Measurements from ENCODE around the gene SMCP.

The SMCP gene

DNA sequence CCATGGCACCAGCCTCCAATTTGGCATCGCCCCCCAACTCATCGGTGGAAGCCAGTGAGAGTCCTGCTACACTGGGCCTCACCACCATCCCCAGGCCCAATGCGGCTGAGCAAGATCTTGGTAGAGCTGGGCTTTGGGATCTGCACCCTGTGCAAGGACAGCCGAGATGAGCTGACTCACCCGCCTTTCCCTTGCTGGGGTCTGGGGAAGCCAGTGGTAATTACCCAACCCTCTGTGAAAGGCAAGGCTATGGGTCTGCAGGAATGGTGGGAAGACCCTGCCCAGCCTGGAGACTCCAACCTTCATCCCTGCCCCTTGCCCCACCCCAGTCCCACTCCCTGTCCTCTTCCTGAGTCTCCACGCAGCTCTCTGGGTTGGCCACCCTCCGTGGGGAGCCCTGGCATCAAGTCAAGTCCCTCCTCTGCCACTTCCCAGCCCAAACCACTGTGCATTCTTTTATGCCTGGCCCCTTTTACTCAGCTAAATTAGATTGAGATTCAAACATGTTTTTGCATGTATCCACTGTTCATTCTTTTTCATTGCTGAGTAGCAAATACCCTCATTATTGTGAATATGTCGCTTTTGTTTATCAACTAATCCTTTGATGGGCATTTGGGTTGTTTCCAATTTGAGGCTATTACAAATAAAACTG lies 8.8 kb downstream of the SMCP start:
- no peak for DNase-seq

DNA sequence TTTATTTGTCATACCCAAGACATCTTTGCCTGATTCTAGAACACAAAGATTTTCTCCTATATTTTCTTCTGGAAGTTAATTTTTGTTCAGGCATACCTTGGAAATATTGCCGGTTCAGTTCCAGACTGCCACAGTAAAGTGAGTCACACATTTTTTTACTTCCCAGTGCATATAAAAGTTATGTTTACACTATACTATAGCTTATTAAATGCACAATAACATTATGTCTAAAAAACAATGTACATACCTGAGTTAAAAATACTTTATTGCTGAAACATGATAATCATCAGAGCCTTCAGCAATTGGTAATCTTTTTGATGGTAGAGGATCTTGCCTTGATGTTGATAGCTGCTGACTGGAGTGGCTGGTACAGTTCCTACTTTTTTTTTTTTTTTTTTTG lies 10.0 kb downstream of the SMCP start:
- no peak for DNase-seq

DNA sequence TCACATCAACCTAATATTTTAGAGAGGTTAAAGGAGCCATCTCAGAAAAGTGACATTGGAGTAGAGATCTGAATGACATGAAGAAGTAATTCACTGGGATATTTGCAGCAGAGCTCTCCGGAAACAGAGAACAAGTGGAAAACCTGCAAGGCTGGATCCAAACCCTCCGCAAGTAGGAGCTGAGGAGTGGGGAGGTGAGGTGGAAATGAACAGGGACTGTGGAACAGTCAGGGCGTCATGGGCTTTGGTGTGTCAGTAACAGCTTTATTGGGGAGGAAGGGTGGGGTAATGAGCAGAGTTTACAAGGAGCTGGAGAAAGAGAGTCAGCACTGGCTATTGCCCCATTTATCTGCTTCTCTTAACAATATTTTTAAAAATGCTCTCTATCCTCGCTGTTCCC lies 20.9 kb downstream of the SMCP start:
- DNase-seq, result no peak

DNA sequence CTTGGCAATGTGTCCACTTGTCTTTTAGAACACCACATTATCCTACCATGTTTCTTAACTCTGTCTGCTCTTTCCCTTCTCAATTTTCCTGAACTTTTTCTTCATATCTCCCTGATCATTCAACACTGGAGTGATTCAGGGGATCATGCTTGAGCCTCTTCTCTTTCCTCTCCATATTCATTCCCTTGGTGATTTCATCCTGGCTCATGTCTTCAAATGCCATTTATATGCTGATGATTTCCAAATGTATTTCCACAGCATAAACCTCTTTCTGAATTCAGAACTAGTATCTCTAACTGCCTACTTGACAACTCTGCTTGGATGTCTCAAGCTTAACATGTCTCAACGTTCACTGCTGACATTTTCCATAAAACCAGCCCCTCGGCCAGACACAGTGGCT lies 21.8 kb downstream of the SMCP start:
- no peak for DNase-seq

DNA sequence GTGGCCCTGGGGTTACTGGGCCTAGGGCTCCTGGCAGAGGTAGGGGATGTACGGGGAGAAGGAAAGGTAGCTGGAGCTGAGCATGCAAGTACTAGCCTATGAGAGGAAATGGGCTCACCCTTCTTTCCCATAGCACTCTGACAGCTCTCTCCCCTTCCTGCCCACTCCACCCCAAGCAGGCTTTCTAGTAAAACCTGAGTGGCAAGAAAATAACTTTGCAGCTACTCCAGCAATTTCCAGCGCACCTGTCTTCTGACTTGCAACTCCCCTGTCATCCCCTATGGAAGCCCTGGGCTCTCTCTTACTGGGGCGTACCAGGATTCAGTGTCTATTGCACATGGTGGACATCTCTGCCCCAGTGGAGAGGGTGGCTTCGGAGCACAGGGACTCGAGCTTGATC lies 23.5 kb downstream of the SMCP start:
- DNase-seq, result no peak

GRCh38 chr1:152902636-152903035 lies 24.5 kb downstream of the SMCP start:
- DNase-seq, result no peak

- no peak for DNase-seq
These were observed 26.7 kb downstream of the SMCP start for GRCh38 chr1:152904688-152905440.

- no peak for DNase-seq
These were observed 28.0 kb downstream of the SMCP start for GRCh38 chr1:152906023-152906565.

DNA sequence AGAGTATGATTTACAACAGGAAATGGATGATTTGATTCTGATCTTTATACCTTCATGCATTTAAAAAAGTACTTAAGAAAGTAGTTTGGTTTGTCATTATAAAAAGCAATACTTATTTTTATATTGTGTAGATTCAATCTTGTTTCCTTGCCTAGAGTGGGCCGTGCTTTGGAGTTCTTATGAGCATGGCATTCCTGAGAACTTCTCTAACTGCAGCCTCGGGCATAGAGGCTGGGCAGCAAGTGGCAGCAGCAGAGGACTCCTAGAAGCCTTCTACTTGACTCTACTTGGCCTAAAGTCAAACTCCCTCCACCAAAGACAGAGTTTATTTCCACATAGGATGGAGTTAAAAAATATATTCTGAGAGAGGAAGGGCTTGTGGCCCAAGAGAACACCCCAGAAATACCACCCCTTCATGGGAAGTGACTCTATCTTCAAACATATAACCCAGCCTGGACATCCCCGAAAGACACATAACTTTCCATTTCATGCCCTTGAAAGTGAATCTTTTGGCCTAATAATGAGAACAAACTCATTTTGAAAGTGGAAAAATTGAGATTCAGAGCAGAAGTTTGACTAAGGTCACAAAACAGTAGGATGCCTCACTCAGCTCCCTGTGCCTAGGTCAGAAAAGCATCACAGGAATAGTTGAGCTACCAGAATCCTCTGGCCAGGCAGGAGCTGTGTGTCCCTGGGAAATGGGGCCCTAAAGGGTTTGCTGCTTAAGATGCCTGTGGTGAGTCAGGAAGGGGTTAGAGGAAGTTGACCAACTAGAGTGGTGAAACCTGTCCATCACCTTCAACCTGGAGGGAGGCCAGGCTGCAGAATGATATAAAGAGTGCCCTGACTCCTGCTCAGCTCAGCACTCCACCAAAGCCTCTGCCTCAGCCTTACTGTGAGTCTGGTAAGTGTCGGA lies 29.8 kb downstream of the SMCP start, which contains the start of gene IVL:
Gene IVL, plus strand, starts transcription at position 861 of the 916 bp plus-strand sequence. CDS start 1,252 bp downstream, outside the sequence.
- DNase-seq, result no peak

GRCh38 chr1:152909206-152909605 lies 31.1 kb downstream of the SMCP start:
- no peak for DNase-seq

- no peak for DNase-seq
These were observed 34.3 kb downstream of the SMCP start for GRCh38 chr1:152912471-152912870.

DNA sequence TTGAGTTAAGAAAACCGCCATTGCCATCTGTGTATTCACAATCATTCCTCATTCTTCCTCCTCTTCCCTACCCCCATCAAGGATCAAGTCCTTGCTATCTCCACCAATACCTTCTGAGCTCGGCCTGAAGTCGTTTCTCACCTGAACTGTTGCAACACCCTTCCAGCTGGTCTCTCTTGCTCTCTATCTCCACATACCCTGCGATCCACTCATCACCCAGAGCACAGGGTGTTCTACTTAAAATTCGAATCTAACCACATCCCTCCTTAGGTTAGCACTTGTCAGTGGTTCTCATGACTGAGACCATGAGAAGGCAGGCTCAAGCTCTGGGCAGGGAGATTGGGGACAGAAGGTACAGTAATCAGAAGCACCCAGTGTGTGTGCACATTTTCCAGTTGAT lies 34.8 kb downstream of the SMCP start:
- DNase-seq, result no peak

DNA sequence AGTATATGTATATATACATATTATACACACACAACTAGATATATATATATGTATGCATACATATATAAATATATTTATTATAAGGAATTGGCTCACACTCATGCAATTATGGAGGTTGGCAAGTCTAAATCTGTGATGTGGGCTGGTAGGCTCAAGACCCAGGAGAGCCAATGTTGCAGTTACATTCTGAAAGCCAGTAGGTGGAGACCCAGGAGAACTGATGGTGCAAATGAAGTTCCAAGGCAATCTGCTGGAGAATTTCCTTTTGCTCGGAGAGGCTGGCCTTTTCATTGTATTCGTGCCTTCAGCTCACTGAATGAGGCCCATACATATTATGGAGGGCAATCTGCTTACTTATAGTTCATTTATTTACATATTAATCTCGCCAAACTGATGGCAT lies 39.7 kb downstream of the SMCP start:
- DNase-seq, result no peak

DNA sequence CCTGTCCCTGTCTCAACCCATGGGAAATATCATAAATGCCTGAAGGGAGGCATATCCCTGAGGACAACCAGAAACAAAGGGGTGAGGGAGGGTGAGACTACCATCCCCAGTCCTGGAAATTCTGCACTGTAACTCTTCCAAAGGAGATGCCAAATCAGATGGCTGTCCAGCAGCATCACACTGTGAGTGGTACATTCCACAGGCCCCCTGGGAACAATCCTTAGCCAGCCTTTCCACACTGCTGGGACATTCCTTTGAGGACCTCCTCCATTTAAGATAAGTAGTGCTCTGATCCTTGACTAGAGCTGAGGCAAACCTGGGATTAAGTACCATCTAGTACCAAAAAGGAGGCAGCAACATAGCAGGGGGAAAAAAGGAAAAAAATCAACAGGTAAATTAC lies 40.9 kb downstream of the SMCP start:
- DNase-seq, result no peak

DNA sequence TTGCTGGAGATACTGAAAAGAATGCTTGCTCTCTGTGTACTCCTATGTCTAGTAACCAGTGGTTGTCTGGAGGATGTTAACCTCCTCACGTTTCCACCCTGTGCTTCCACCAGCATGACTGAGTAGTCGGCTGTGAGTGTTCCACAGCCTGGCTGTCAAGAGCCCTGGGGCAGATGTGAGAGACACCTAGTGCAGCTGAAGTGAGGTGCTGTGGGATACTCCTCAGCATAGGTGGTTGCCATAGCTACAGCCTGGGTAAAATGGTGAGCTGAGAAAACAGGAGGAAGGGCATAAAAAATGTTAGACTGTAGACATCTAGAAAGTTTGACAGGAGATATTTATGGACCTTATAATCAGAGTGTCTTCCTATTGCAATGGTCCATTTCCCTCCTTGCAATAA lies 46.1 kb downstream of the SMCP start:
- DNase-seq, result no peak

DNA sequence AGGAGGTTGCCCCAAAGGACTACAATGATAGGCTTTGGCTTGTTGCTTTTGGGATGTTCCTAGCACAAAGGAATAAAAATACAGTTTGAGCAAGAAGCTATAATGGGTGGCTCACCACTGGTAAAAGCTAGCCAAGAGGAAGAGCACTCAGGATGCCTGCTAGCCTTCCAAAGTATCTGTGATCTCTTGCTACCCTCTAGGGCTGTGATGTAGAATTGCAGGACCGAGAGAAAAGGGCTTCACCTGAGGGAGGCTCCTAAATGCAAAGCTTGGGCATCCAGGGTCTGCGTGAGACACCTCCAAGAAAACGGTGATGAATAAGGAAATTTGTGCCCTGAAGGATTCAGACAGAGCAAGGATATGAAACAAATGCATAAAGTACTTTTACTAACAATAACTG lies 48.0 kb downstream of the SMCP start:
- no peak for DNase-seq

- DNase-seq, result no peak
These were observed 50.5 kb downstream of the SMCP start for GRCh38 chr1:152928671-152929070.

DNA sequence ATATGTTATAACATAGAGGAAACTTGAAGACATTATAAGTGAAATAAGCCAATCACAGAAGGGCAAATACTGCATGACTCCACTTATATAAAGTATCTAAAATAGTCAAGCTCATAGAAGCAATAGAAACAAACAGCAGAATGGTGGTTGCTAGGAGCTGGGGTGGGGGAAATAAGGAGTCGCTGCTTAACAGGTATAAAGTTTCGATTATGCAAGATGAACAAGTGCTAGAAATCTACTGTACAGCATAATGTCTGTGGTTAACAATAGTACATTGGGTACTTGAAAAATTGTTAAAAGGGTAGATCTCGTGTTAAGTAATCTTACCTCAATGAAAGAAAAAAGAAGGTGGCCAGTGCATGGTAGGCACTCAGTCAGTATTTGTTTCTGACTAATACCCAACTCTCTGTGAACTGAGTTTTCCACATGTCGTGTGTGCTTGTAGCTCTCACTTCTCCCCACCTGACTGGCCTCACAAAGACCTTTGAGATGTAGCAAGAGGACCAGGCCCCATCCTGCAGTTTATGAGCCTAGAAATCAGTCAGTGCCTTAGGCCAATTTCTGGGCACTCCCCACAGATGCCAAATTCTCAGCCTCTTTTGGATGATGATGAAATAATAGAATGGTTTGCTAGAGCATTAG lies 54.2 kb downstream of the SMCP start:
- DNase-seq, result no peak

DNA sequence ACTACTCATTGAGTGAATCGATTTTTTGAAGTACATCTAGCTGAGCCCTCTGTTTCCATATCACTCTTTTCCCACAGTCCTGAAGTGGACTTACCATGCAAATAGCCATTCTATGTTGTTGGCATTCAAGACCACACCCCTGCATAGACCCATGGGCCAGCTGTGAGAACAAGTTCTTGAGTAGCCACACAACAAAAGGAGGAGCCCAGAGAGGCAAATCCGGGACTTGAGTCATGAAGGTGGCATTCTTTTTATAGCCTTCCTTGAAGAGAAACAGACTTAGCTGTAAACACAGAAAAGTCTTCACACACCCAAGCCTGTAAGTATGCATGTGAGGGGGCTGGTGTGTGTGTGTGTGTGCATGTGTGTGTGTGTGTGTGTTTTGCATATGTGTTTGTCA lies 55.1 kb downstream of the SMCP start:
- no peak for DNase-seq

All from GF-D8 (cell line).